ENCODE data around the gene TRAM2. TPM values are rescaled to one million over a fixed set of nuclear protein-coding genes. Genes with fewer than 3 reads are reported as not detected.
A peak's percentile ranks its signal among the peaks of the same experiment; 100 is the strongest.

Gene TRAM2
- total and polyA plus RNA-seq, 2 of the 13 experiments (the other 11 are each of a cell fraction or from before 2014, with no cell fraction given): 49.1 to 72.5 TPM

- TF ChIP-seq ZNF335 (CRISPR knock-in tag; IDR thresholded peaks at IDR 0.05) (no peak), SAP130 (CRISPR knock-in tag; IDR thresholded peaks at IDR 0.05; ENCODE audit: low read depth) (peak; percentile 94), ZNF274 (CRISPR knock-in tag; IDR thresholded peaks at IDR 0.05) (no peak), GFI1 (CRISPR knock-in tag; IDR thresholded peaks at IDR 0.05; ENCODE audit: borderline replicate concordance) (peak; percentile 60; the same call in 1 of the 2 replicates), HMG20B (CRISPR knock-in tag; conservative IDR thresholded peaks at IDR 0.05) (no peak), SRSF4 (IDR thresholded peaks at IDR 0.05; ENCODE audit: low read depth, low read length, poor library complexity, severe bottlenecking) (no peak), ZNF331 (CRISPR knock-in tag; IDR thresholded peaks at IDR 0.05) (no peak; the same call in 1 of the 2 replicates), THYN1 (CRISPR knock-in tag; IDR thresholded peaks at IDR 0.05; ENCODE audit: borderline replicate concordance, low read depth) (no peak), ZNF142 (CRISPR knock-in tag; IDR thresholded peaks at IDR 0.05) (no peak), ZMYM3 (CRISPR knock-in tag; IDR thresholded peaks at IDR 0.05) (no peak; the same call in 1 of the 2 replicates), SIN3A (IDR thresholded peaks at IDR 0.05; ENCODE audit: borderline replicate concordance, low read depth, low read length) (peak; percentile 50; the same call in 1 of the 2 replicates), POGZ (CRISPR knock-in tag; IDR thresholded peaks at IDR 0.05) (peak; percentile 84)
- TF ChIP-seq, protein P1, sequence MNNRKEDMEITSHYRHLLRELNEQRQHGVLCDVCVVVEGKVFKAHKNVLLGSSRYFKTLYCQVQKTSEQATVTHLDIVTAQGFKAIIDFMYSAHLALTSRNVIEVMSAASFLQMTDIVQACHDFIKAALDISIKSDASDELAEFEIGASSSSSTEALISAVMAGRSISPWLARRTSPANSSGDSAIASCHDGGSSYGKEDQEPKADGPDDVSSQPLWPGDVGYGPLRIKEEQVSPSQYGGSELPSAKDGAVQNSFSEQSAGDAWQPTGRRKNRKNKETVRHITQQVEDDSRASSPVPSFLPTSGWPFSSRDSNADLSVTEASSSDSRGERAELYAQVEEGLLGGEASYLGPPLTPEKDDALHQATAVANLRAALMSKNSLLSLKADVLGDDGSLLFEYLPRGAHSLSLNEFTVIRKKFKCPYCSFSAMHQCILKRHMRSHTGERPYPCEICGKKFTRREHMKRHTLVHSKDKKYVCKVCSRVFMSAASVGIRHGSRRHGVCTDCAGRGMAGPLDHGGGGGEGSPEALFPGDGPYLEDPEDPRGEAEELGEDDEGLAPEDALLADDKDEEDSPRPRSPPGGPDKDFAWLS (CRISPR knock-in tag; IDR thresholded peaks at IDR 0.05; ENCODE audit: borderline replicate concordance): no peak
- TF ChIP-seq, protein P2, sequence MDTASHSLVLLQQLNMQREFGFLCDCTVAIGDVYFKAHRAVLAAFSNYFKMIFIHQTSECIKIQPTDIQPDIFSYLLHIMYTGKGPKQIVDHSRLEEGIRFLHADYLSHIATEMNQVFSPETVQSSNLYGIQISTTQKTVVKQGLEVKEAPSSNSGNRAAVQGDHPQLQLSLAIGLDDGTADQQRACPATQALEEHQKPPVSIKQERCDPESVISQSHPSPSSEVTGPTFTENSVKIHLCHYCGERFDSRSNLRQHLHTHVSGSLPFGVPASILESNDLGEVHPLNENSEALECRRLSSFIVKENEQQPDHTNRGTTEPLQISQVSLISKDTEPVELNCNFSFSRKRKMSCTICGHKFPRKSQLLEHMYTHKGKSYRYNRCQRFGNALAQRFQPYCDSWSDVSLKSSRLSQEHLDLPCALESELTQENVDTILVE (CRISPR knock-in tag; IDR thresholded peaks at IDR 0.05): peak; percentile 37; the same call in 1 of the 2 replicates
- TF ChIP-seq, protein P3, sequence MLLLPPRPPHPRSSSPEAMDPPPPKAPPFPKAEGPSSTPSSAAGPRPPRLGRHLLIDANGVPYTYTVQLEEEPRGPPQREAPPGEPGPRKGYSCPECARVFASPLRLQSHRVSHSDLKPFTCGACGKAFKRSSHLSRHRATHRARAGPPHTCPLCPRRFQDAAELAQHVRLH (CRISPR knock-in tag; IDR thresholded peaks at IDR 0.05; ENCODE audit: borderline replicate concordance, low read depth): no peak
Observed at GRCh38 chr6:52517502-52518278, 59.2 kb downstream of the TRAM2 start (continued).

All from HepG2 (cell line).